Left lobe of liver (tissue), 2 donors: ENCODE results near the gene CRACDL. TPM values are rescaled to one million over a fixed set of nuclear protein-coding genes. Genes with fewer than 3 reads are reported as not detected.
"Not testable (repeated sequence)": the region's sequence is repeated elsewhere in the genome, so short reads cannot be mapped to it uniquely, and the experiment has no call there.

Source experiments
- ATAC-seq: fragments of 200-7000 bp; cut with Tn5 transposase; one replicate; pipeline ENCODE4 v1.9.1; 2020; ENCODE audit warnings: mild to moderate bottlenecking, moderate library complexity
- DNase-seq: peaks from one replicate; pipeline ENCODE4 v3.0.0-alpha.2; 2020; ENCODE audit warnings: low spot score
- total RNA-seq: library from RNA; stranded (reverse); gene quantifications from one replicate; pipeline ENCODE4 v1.2.1, GENCODE V29; 2021
- donor health status: DM: no; HTN: no; CAD: no; lungs with moderate emphysema.
- donor health status: DM: no; HTN: yes; CAD: no.

CRACDL gene
- total RNA-seq, 1 donor from 2014 or later, result 0.30 TPM

DNA sequence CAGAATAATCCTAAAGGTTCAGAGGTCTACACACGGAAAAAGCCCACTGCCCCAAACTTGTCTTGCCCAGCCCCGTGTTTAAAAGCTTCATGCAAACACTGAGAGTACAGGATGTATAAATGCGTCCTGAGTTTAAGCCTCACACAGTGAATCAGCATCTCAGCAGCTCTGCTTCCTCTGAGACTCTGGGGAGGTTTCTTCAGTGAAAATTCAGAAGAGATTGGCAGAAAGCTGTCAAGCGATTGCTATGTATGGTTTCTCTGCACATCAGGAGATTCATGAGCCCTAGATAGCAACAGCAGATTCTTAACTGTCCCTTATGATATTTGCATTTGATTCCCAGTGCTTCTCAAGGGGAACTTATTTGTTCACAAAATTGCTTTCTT, 27.1 kb downstream of the CRACDL start:
- peak; percentile 7 for DNase-seq

DNA sequence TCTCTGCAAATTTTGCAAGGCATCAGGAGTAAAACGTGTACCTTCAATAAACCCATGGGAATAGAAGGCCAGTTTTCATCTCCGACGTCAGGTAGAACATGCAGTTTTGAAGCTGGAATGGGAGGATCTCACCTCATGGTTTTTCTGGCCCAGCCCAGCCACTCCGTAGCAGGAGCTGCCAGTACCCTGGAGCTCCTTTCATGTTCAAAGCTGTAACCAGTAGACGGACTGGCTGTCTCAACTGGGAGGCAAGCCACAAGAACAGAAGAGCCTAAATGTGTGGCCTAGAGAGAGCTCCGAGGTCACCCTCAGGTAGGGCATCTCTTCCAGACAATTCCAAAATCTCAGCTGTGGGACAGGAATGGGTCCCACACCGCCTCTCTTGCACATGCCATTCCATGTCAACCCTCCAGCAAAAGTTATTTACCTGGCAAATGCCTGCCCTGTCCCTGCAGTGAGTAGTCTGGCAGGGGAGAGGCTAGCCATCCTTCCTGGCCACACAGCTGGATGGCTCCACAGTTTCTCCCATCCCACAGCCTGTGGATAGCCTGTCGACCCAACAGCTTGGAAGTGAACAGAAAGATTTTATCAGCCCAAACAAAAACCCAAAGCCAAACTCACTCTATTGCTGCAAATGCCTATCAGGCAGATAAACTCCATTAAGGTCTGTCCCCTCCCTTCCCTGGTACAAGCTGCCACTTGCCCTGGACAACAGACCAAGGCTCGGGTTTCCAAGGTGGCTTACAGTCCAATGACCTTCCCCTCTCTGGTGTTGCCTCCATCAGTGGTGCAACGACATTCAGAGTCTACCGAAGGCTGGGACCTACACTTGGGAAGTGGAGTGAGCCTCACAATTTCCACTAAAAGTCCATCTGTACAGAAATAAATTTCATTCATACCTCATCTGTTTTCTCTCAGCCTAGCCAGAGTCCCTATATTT, 27.8 kb downstream of the CRACDL start:
- DNase-seq, result peak; percentile 16
- no peak for ATAC-seq

More for the DNA sequence above, 27.1 kb downstream of the CRACDL start:
- ATAC-seq, result no peak

DNA sequence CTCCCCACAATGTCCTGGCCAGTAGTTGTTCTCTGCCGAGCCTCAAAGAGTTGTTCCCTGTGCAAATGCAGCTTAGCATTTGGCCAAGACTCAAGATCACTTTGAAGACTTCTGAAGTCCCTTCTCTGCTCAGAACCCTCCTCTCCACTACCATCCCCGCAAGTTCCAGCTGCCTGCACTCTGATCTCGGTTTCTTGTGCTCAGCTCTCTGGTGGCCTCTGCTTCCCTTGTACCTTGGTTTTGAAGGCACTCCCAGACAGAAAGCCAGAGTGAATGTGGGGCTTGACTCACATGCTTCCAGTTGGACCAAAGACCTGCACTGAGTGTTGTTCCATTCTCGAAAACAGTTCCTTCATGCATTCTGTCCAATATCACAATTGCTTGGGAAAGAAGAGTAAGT, 28.6 kb downstream of the CRACDL start:
- ATAC-seq (no peak), DNase-seq (peak; percentile 2)

DNA sequence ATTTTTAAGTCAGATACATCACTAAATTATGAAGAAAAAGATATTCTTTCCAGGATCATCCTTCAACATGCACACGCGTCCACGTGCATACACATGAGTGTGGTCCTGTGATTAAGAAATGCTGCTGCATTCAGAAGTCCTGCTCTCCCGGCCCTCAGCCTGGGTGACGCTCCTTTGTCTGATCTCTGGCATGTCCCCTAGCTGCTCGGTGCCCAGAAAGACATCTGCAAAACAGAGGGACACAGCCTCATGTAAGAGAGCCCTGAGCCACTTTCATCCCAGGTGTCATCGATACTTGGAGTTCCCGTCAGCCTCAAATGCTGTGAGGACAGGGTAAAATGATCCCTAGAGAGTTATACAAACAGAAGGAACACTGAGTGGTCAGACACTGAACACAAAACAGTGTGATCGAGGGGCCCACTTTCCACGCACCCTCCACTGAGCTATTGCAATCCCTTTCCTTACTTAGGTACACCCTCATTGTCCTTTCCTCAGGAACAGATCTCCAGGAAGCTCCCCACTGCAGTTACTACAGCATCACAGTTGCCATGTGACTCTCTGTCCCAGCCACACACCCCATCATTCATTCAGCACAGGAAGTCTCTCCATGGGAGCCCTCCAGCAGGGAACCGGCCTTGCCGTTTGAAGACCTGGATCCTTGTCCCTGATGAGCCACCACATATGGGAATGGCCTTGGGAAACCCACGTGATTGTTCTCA, 32.1 kb downstream of the CRACDL start:
- ATAC-seq (no peak), DNase-seq (peak; percentile 12)

DNA sequence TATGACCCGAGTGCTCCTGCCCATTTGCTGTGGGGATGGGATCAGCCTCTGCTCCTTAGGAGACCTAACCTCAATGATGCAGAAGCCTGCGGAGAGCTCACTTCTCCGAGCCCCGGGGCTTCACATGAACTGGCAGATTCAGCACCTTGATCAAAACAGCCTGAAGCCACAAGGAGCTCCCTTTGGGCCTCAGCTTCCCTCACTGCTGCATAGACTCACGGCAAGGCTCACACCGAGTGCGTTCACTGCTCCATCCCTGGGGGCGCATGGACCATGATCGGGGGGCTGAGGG, 33.0 kb downstream of the CRACDL start:
- DNase-seq, result peak; percentile 33

DNA sequence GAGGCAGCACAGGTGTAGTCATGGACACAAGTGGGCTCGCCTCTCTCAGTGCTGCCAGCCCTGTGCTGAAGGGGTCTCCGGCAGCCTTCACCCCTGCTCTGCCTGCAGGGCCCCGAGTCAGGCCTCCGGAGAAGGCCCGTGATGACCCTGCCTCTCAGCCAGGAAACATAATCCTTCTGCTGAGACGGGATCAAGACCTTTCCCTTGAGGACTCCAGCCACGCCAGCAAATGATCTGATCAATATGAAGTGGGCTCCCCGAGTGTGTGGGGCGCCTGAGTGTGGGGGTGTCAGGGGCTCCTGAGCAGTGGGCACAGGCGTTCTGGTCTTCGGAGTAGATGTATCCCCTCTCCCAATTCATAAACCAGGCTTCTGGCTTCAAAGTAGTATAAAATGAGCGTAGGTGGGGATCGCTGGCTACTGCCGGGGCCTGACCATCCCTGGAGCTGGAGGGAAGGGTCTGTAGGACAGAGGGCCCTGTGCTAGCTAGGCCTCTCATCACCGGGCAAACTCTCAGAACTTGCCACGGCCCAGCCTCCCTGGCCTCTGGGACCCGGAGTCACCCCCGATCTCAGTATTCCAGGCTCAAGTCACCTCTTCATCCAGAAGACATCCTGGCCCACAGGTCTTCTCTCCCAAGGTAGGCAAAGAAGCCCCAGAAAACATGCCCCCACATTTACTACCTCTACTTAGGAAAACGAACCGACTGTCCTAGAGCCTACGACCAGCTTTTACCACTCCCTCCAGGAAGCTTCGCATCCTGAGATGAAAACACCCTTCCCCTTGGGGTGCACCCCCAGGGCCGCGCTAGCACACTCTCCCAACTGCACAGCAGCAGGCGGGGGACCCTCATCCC, 33.6 kb downstream of the CRACDL start:
- no peak for ATAC-seq
- peak; percentile 26 for DNase-seq

More for the DNA sequence above, 33.0 kb downstream of the CRACDL start:
- ATAC-seq, result no peak

DNA sequence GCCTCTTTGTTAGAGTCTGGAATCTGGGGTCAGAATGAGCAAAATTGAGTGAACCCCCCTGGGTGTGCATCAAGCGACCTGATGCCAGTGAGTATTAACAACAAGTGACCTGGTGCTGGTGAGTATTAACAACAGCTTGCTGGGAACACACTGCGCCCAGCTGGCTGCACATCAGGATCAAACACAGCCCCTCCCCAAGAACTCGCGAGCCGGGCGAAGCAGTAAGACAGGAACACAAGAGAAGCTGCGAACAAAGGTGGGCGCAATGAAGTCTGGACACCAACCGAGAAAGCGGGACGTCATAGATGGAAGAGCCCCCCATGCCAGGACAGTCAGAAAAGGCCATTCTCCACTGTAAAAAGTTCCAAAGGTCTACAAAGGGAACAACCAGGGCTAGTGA, 34.3 kb downstream of the CRACDL start:
- peak; percentile 26 for DNase-seq

DNA sequence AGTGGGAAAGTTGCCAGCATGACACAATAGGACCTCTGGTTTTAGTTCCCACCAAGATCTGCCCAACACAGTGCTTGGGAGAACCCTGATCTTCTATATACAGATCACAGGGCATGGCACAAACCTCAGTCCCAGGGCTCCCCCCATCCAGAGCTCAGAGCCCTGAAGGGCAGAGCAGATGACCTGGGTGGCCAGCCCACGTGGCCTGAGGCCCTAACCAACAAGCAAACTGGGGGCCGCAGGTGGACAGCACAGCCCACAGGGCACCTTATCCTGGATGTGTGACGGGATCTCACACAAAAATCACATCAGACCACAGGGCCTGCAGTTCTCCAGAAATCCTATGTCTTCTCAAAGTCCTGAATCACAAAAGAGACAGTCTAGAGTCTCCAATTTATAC, 34.7 kb downstream of the CRACDL start:
- ATAC-seq, result no peak
- peak; percentile 28 for DNase-seq

More for the DNA sequence above, 34.3 kb downstream of the CRACDL start:
- no peak for ATAC-seq

DNA sequence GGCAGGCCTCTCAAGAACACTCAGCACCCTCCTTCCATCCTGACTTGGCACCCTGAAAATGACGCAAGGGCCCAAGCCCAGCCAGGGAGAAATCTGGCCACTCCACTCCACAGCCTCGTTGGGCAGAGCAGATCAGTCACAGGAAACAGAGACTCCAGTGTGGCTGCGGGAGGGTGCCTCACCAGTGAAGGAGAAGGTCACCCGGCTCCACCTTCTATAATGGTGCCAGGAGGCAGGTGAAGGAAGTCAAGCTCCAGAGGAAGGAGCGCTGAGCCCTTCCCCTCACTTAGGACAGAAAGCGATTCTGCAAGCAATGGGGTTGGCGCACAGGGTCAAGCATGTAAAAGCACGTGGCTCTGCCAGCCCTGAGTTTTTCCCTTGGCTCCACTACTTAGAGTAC, 35.3 kb downstream of the CRACDL start:
- DNase-seq, result peak; percentile 35
- no peak for ATAC-seq

DNA sequence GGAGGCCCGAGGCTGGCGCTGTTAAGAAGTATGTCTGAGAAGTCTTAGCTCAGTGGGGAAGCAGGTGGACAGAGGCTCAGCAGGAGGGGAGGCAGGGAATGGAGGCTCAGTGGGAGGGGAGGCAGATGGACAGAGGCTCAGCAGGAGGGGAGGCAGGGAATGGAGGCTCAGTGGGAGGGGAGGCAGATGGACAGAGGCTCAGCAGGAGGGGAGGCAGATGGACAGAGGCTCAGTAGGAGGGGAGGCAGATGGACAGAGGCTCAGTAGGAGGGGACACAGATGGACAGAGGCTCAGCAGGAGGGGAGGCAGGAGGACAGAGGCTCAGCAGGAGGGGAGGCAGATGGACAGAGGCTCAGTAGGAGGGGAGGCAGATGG, 36.3 kb downstream of the CRACDL start:
- DNase-seq, ATAC-seq: not testable (repeated sequence)

DNA sequence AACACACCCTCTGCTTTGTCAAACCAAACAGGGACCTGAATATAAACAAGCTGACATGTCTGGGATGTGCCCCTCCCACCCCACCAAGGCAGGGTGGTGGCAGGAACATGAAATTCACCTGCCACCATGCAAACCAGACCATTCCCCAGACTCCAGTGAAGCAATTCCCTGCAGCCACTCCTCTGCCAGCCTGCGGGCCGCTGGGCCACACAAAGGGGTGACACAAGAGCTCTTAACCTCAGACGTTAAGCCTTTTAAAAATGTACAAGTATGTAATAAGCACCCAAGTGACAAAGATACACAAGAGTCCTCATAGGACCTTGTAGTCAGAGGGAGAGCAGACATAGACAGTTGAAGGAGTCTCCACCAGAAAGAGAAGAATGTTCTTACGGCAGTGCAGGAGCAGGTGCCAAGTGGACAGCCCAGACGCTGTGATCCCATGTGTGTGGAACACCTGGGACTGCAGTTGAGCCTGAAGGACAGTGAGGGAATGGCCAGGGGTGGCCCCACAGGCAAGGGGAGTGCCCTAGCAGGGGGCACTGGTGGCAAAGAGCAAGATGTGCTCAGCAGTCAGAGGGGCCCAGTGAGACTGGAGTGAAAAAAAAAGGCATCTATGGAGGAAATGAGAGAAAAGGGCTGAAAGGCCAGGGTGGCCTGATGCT, 36.9 kb downstream of the CRACDL start:
- peak; percentile 21 for DNase-seq
- ATAC-seq, result no peak

DNA sequence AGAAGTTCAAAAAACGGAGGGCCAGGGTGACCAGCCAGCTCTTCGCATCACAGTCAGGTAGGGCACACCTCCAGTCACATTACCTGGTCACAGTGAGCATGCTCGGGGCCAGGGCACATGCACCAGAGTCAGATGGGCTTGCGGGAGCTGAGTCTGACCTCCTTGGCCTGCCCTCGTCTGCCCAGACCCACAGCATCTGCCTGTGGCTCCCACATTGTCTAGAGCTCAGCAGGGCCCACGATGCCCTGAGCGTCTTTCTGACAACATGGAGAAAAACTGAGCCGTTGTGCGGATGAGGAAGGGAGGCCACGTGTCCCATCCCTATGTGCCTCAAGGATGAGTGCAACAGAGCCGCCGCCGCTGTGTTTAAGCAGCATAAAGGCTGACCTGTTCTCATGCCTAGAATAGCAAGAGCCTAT, 37.6 kb downstream of the CRACDL start:
- ATAC-seq (no peak), DNase-seq (peak; percentile 36)

DNA sequence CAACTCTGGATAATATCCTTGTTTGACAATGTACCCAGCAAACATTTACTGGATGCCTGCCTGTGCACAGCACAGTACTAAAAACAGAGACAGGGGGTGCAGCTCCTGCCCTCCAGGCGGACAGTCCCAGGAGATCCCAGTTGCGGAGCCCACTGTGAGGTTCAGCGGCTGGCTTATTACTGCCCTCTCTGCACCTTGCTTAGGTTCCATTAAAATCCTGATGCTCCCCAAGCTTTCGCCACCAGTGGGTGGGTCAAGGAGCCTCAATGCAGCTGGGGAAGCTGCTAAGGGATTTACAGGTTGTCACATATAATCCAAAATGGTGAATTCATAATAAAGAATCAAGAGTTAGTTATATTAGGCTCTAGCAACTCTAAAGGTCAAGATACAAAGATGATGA, 38.3 kb downstream of the CRACDL start:
- DNase-seq (peak; percentile 15), ATAC-seq (no peak)

DNA sequence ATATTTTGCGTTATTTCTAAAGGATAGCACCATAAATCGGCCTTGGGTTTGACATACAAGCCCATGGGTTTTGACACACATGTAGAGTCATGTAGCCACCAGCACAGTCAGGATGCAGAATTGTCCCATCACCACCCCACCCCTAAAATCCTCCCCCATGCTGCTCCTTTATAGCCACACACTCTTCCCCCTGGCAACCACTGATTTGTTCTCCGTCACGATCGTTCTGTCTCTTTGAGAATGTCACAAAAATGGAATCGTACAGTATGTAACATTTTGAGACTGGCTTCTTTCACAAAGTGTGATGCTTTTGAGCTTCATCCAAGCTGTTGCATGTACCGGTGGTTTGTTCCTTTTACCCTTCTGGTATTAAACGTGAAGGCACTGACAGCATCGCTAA, 39.1 kb downstream of the CRACDL start:
- DNase-seq, result no peak

DNA sequence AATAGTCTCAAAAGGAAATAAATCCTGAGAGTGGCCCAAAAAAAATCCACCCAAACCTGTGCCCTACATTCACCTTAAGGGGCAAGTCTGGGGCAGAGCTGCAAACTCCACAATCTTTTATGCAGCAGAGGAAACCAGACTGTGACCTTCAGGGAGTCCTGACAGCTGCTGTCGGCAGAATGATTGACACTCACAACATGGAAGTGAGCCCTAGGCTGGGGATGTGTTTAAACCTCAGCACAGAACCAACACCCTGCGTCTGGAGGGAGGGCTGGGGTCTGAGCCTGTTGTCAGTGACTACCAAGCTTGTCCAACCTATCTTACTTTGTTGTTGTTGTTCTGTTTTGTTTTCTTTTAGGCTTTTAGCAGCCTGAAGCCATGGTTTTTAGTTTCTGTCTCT, 39.6 kb downstream of the CRACDL start:
- ATAC-seq (no peak), DNase-seq (peak; percentile 7)

More for the DNA sequence above, 39.1 kb downstream of the CRACDL start:
- no peak for ATAC-seq

DNA sequence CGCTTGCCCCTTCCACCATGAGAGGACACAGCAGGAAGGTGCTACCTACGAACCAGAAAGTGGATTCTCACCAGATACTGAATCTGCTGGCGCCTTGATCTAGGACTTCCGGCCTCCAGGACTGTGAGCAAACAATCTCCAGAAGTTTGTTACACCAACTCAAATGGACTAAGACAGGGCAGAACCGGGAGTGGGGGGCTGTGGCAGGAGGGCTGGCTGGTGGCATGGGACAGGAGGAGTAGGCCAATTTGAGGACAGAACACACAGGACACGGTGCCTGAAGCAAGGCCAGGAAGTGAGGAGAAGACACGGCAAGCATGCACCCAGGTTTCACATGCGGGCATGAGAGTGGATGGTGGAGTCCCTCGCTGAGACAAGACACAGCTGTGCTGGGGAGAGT, 40.1 kb downstream of the CRACDL start:
- peak; percentile 24 for DNase-seq
- ATAC-seq, result no peak

DNA sequence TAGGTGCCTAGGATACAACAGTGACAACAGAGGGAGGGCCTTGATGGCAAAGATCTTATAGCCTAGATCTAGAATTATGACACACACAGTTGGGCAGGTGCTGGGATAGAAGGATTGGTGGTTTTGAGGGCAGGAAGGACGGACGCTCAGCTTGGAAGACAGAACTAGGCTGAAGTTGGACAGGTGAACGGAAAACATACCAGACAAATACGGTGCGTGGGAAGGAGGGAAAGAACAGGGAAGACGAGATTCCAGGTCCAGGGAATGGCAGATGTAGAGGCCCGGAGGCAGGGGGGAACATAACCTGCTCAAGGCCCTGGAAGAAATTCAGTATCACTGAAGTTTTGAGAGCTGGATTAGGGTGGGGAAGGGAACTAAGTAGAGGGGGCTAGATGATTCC, 40.8 kb downstream of the CRACDL start:
- DNase-seq (peak; percentile 15), ATAC-seq (no peak)

DNA sequence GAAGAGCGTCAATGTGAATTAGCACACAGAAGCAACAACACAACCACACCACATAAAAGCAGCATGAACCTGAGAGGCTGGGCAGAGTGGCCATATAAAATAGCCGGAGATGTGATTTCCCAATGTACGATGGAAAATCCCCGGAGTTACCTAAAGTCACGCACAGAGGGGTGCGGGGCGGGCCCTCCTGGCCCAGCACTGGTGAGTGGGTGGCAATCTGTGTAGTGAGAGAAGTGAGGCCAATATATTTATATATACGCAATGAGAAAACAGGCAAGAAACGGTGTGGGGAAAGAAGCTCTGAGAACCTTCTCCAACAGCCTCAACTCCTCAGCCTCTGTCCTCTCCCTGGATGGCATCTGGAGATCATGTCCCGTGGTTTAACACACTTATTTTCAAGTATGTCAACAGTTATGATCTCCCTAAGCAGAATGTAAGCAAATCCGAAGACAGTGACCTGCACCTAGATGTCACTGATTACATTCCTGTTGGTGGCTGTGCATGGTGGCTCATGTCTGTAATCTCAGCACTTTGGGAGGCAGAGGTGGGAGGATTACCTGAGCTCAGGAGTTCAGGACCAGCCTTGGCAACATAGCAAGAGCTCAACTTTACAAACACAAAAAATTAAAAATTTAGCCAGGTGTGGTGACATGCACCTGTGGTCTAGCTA, 41.6 kb downstream of the CRACDL start:
- no peak for ATAC-seq
- DNase-seq, result peak; percentile 12

DNA sequence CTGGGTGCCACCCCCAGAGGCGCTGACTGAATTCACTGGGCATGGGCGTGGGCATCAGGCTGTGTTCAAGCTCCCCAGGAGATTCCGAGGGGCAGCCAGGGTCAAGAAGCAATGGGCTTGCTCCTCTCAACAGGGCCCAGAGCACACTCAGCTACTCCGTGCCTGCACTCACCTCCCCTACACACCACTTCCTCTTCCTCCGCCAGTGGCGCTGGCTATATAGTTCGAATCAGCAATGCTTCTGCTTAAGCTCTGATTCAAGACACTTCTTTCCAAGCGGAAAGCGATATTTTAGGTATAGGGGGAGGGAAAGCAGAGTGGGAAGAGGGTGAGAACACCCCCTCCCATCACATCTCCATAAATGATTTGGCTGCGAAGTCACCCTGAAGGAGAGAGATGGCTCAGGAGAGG, 42.1 kb downstream of the CRACDL start:
- ATAC-seq, result no peak
- peak; percentile 28 for DNase-seq

DNA sequence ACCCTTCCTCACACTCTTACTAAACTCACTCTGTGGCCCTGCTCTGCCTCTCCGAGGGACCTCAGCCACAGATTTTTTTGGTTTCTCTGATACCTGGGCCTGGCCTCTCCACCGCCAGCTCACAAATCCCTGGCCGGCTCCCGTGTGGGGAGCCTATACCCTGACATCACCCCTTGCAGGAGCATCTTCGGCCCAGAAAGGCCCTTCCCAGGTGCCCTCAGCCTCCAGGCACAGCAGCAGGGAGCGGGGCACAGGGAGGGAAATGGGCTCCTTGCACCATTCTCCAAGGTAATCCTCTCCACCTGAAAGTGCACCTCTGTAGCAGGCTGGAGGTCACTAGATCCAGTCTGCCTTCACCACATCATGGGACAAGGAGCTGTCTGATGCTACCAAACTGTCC, 43.2 kb downstream of the CRACDL start:
- ATAC-seq (no peak), DNase-seq (peak; percentile 21)
